Hematopoietic multipotent progenitor cell treated with erythropoietin and hydrocortisone succinate and interleukin-3 and kit ligand, for 6 days (in vitro differentiated cells): Measurements from ENCODE around the gene C1orf116.

Experiments used
- DNase-seq: peaks from one replicate; pipeline ENCODE4 v3.0.0-alpha.2; 2015

The C1orf116 gene

GRCh38 chr1:207018707-207019106 lies 13.8 kb downstream of the C1orf116 start:
- no peak for DNase-seq

GRCh38 chr1:207017615-207018559 lies 14.7 kb downstream of the C1orf116 start:
- DNase-seq = peak; percentile 72

- no peak for DNase-seq
These were observed 16.8 kb downstream of the C1orf116 start for GRCh38 chr1:207015791-207016190.

- DNase-seq = no peak
These were observed 17.8 kb downstream of the C1orf116 start for GRCh38 chr1:207014728-207015127.

GRCh38 chr1:207013321-207014085 lies 19.1 kb downstream of the C1orf116 start:
- no peak for DNase-seq

GRCh38 chr1:207010726-207011125 lies 21.8 kb downstream of the C1orf116 start:
- no peak for DNase-seq

- DNase-seq = no peak
These were observed 22.6 kb downstream of the C1orf116 start for GRCh38 chr1:207009945-207010344.

- no peak for DNase-seq
These were observed 23.2 kb downstream of the C1orf116 start for GRCh38 chr1:207009182-207009850.

- no peak for DNase-seq
These were observed 25.1 kb downstream of the C1orf116 start for GRCh38 chr1:207007352-207008033.

- DNase-seq = no peak
These were observed 25.6 kb downstream of the C1orf116 start for GRCh38 chr1:207006914-207007313.

GRCh38 chr1:207006083-207006482 lies 26.5 kb downstream of the C1orf116 start:
- DNase-seq = no peak

GRCh38 chr1:207004931-207005830 lies 27.4 kb downstream of the C1orf116 start:
- DNase-seq = peak; percentile 82

GRCh38 chr1:207003210-207003609 lies 29.3 kb downstream of the C1orf116 start:
- no peak for DNase-seq

GRCh38 chr1:207002724-207003146 lies 29.8 kb downstream of the C1orf116 start:
- no peak for DNase-seq

- no peak for DNase-seq
These were observed 30.9 kb downstream of the C1orf116 start for GRCh38 chr1:207001492-207002245.

- no peak for DNase-seq
These were observed 31.8 kb downstream of the C1orf116 start for GRCh38 chr1:207000651-207001291.

- DNase-seq = no peak
These were observed 33.7 kb downstream of the C1orf116 start for GRCh38 chr1:206998816-206999215.

- DNase-seq = no peak
These were observed 39.8 kb downstream of the C1orf116 start for GRCh38 chr1:206992790-206993189.

- DNase-seq = no peak
These were observed 44.7 kb downstream of the C1orf116 start for GRCh38 chr1:206987873-206988272.

- no peak for DNase-seq
These were observed 45.7 kb downstream of the C1orf116 start for GRCh38 chr1:206986885-206987284.
